HG02885 (cell line): ENCODE measurements around the gene MARVELD2.
"Not testable (repeated sequence)": the region's sequence is repeated elsewhere in the genome, so short reads cannot be mapped to it uniquely, and the experiment has no call there.

Experiments used
- ATAC-seq: cut with Tn5 transposase; IDR thresholded peaks from one replicate; pipeline ENCODE4 v1.9.1; 2021; ENCODE audit warnings: mild to moderate bottlenecking; ENCODE audit not compliant: unreplicated experiment, poor library complexity

Gene MARVELD2

DNA sequence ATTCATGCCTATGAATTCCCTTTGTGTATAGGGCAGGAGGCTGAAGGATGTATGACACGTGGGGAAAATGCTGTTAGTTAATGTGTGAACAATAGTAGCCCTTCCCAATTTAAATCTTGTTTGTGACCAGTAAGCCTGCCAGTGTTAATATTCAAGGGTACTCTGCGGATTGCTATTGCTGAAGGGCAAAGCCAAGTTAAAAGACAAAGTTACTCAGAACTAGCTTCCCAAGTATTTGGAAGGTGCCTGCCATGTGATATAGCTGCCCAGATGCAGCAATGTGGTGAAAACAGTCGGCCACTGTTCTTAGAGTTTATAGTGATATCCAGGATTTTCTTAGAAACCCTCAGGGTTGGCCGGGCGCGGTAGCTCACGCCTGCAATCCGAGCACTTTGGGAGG lies 34.6 kb downstream of the MARVELD2 start:
- ATAC-seq = no peak

DNA sequence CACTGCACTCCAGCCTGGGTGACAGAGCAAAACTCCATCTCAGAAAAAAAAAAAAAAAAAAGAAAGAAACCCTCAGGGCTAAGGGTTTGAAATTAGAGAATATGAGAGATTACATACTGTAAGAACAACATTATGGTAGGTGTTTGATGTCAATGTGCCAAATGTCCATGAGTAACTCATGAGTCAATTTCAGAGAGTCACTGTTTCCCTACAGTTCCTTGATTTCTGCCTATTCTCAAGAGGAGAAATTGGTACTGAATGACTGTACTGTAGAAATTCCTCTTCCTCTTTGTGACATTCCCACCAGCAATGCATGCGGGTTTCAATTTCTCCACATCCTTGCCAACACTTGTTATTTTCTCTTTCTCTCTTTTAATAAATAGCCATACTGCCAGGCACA lies 35.2 kb downstream of the MARVELD2 start:
- no peak for ATAC-seq

DNA sequence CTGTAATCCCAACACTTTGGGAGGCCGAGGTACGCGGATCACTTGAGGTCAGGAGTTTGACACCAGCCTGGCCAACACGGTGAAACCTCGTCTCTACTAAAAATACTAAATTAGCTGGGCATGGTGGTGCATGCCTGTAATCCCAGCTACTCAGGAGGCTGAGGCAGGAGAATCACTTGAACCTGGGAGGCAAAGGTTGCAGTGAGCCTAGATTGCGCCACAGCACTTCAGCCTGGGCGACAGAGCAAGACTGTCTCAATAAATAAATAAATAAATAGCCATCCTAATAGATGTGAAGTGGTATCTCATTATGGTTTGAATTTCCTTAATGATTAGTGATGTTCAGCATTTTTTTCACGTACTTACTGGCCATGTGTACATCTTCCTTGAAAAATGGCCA lies 35.6 kb downstream of the MARVELD2 start:
- ATAC-seq = not testable (repeated sequence)

DNA sequence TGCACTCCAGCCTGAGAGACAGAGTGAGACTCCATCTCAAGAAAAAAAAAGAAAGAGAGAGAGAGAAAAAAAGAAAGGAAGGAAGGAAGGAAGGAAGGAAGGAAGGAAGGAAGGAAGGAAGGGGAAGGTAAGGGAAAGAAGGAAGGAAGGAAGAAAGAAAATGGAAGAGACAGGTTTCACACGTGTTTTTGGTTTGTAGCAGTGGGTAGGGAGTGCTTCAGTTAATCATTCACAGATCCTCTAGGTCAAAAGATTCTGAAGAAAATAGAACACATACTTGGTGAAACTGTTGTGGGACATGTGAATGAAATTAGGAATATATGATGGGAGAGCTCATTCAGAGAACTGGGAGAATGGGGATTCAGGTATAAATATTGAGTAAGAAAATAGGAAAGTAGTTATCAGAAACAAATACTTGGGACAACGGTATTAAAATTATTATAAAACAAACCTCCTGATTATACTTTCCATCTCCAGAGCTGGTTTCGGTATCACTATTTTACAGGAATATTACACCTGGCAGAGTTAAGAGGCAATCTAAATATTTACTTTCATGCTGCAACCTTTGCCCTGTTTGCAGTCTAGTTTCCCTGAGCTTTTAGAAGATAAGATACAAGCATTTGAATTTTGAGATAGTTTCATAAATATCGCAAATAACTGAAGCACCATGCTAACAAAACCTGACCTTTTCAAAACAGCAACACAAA lies 37.2 kb downstream of the MARVELD2 start:
- no peak for ATAC-seq

DNA sequence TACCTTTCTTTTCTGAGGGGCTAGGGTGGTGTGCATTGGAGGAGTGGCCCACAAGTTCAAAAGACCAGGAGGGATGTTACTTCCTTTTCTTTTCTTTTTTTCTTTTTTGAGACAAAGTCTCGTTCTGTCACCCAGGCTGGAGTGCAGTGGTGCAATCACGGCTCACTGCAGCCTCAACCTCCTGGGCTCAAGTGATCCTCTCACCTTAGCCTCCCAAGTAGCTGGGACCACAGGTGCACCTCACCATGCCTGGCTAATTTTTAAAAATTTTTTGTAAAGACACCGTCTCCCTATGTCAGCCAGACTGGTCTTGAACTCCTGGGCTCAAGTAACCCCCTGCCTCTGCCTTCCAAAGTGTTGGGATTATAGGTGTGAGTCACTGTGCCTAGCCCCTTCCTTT lies 38.6 kb downstream of the MARVELD2 start:
- ATAC-seq = not testable (repeated sequence)

DNA sequence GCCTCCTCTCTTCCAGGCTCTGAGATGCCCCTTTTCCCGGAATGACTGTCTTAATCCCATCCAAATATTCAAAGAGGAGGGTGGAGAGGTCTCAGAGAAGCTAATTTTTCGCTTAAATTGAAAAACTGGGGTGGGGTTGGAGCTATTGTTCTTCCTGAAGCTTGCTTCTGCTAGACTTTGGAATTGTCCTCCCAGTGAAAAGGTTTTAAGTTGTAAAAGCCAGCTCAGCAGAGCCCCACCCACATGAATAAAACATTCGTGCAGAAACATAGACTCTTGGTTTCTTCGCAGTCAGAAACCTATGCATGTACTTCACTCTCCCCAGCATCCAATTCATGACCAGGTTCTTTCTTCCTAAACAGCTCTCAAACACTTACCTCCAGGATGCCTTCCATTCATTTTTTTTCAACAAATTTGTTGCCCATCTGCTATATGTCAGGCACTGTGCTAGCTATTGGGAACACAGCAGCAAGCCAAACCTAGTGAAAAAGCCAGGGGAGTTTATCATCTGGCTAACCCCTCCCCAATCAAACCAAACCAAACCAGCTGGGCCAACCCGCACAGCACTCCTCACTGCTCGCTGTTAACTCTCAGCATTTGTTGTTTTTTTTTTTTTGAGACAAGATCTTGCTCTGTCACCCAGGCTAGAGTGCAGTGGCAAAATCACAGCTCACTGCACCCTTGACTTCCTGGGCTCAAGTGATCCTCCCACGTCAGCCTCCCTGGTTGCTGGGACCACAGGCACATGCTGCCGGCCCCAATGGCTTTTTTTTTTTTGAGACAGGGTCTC lies 39.7 kb downstream of the MARVELD2 start:
- no peak for ATAC-seq

DNA sequence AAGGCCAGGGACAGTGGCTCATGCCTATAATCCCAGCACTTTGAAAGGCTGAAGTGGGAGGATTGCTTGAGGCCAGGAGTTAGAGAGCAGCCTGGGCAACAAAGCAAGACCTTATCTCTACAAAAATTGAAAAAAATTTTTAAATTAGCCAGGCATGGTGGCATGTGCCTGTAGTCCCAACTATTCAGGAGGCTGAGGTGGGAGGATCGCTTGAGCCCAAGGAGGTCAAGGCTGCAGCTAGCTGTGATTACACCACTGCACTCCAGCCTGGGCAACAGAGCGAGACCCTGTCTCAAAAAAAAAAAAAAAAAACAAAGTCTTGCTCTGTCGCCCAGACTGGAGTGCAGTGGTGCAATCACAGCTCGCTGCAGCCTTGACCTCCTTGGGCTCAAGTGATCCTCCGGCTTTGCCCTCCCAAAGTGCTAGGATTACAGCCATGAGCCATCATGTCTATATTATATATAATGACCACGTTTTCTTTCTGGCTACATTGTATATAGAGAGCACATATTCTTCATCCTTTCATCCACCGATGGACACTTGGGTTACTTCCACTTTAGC lies 40.6 kb downstream of the MARVELD2 start:
- ATAC-seq = not testable (repeated sequence)

DNA sequence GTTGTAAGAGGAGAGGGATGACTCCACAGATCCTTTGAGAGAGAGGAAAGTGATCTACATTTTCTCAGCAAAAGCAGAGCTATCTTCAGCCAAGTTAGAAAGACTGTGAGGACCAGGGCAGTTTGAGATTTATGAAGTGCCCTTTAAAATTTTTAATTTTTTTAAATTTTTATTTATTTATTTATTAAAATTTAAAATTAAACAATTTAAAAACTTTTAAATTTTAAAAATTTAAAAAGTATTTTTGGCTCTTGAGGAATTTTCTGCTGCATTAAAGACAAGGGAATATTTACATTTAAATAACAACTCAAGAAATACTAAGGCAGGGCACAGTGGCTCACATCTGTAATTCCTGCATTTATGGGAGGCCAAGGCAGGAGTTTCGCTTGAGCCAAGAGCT lies 47.3 kb downstream of the MARVELD2 start:
- ATAC-seq = no peak

DNA sequence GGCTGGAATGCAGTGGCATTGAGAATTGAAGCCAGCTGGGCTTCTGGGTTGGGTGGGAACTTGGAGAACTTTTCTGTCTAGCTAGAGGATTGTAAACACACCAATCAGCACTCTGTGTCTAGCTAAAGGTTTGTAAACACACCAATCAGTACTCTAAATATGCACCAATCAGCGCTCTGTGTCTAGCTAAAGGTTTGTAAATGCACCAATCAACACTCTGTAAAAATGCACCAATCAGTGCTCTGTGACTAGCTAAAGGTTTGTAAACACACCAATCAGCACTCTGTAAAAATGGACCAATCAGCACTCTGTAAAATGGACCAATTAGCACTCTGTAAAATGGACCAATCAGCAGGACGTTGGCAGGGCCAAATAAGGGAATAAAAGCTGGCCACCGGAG lies 51.5 kb downstream of the MARVELD2 start:
- ATAC-seq = not testable (repeated sequence)

DNA sequence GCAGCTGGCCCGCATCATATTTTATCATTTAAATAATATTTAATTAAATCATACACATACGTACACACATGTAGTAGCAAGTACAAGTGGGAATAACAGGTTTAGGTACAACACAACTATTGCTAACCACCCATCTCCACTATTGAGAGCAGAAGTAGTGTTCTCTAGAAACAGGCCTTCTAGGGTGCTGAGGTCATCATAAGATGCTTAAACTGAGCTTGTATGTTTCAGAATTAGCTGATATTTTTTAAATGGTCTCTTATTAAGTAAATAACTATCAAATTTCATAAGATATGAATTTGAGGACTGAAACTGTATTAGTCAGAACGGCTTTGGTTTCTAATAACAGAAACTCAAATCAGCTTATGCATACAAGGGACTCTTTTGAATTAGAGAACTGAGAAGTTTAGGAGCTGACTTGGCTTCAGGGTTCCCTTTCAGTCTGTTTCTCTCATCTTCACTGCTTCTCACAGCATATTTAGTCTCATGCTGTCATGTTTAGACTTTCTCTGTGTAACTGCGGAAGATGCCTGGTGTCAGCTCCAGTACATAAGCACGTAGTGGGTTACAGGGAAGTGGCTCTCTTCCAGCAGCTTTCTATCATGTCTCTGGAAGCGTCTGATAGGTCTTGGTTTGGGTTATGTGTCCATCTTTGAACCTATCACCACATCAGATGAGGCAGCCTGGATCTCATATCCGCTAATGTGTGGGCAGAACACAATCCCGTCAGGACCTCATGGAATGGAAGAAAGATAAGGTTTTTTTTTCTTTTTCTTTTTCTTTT lies 52.7 kb downstream of the MARVELD2 start:
- ATAC-seq = peak; percentile 97

DNA sequence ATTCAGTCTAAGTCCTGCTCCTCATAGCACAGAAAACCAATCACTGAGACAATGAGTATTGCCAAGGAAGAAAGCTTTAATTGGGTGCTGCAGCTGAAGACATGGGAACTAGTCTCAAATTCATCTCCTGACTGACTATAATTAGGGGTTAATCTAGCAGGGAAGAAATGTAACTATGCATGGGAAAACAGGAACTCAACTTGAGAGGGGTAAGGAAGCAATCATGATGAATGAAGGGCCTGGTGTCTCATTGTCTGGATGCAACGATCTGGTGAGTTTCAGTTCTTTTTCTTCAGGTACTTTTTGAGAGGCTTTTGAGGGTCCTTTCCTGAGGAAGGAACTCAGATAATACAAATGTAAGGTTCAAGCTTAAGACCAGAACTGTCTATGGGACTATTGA lies 53.7 kb downstream of the MARVELD2 start:
- ATAC-seq = no peak

DNA sequence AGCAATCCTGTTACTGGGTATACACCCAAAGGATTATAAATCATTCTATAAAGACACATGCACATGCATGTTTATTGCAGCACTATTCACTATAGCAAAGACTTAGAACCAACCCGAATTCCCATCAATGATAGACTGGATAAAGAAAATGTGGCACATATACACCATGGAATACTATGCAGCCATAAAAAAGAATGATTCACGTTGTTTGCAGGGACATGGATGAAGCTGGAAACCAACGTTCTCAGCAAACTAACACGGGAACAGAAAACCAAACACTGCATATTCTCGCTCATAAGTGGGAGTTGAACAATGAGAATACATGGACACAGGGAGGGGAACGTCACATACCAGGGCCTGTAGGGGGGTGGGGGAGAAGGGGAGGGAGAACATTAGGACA lies 56.6 kb downstream of the MARVELD2 start:
- not testable (repeated sequence) for ATAC-seq

DNA sequence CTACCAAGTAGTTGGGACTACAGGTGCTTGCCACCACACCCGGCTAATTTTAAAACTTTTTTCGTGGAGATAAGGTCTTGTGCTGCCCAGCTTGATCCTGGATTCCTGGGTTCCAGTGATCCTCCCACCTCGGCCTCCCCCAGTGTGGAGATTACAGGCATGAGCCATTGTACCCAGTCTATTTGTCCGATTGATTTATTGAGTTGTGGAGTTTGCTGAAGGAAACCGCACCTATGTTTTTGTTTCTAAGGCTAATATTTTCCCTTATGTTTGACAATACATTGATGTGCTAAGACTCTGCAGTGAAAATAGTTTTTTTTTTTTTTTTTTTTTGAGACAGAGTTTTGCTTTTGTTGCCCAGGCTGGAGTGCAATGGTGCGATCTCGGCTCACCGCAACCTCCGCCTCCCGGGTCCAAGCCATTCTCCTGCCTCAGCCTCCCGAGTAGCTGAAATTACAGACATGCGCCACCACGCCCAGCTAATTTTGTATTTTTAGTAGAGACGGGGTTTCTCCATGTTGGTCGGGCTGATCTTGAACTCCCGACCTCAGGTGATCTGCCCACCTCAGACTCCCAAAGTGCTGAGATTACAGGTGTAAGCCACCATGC lies 57.7 kb downstream of the MARVELD2 start:
- not testable (repeated sequence) for ATAC-seq

DNA sequence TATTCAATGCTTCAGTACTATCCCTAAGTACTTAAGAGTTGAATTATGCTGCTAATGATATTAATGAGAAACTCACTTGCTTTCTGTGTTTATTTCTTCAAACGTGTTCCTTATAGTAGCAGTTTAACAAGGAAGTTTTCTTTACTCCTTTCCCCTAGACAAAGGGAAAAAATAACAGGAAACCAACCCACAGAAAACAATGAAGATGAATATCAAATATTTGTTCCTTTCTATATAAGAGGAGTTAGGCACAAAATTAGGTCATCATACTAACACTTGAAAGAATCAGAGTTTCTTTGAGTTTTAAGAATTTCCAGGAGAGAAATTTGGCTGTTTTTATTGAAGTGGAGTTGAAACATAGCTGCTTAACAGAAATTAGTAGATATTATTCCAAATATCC lies 62.3 kb downstream of the MARVELD2 start:
- no peak for ATAC-seq

DNA sequence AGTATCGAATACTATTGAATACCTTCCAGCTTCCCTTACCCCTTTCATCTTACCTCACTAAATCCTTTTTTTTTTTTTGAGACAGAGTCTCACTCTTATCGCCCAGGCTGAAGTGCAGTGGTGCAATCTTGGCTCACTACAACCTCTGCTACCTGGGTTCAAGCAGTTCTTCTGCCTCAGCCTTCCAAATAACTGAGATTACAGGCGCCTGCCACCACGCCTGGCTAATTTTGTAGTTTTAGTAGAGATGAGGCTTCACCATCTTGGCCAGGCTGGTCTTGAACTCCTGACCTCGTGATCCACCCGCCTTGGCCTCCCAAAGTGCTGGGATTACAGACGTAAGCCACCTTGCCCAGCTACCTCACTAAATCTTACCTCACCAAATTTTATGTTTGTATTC lies 63.4 kb downstream of the MARVELD2 start:
- ATAC-seq = not testable (repeated sequence)

DNA sequence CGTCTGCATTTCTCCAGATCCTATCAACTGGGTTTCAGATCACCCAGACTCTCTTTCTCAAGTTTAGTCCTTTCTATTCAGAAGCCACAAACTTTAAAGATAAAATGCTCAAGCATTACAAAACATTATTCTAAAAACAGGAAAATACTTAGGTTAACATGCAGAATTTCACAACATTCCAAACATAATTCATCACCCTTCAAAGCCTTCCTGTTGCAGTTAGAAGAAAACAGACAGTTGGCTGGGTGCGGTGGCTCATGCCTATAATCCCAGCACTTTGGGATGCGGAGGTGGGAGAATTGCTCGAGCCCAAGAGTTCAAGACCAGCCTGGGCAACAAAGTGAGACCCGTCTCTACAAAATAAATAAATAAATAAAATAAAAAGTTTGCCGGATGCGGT lies 70.0 kb downstream of the MARVELD2 start:
- no peak for ATAC-seq

DNA sequence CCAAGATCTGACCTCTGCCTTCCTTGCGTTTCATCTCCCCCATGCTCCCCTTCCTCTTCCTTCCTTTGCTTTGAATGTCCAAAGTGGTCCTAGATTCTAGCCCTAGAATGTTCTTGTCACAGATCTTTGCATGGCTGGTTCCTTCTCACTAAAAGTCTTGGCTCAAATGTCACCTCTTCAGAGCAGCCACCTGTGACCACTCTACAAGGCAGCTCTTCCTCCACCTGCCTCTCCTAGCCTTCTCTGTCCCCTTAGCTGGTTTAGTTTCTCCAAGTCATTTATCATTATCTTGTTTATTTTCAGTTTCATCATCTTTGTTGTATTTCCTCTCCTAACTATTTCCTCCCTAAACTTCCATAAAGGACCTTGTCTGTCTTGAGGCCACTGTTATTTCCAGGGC lies 70.6 kb downstream of the MARVELD2 start:
- no peak for ATAC-seq

DNA sequence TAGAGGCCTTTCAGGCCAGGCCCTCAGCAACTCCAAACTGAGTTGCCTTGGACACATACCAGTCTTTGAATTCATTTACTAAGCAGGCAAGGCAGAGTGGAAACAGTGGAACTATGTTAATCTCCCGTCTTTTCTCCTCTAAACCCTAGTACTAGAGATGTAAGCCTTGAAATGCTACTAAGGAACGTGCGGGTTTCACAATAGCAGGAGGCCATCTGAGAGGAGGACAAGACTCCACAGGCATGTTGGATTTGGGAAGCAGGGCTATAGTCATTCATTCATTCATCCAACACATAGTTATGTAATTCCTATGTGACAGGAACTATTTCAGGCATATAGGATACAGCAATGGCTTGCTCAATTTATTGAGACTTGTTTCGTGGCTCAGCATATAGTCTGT lies 74.3 kb downstream of the MARVELD2 start:
- ATAC-seq = no peak

DNA sequence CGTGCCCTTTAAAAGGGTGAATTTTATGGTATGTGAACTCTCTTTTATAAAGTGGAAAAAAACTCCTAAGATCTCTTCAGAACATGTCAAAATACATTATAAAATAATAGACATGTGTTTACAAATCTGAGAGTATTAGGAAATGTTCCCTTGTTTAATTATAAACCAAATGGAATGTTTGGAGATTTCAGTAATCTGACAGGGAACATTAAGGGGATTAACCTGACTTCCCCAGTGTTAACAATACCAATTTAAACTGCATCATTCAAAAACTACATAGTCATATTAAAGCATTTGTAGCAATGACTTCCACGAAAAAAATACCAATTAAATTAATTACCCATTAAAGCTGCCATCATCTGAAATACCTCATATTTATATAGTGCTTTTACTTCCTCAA lies 76.1 kb downstream of the MARVELD2 start:
- no peak for ATAC-seq

DNA sequence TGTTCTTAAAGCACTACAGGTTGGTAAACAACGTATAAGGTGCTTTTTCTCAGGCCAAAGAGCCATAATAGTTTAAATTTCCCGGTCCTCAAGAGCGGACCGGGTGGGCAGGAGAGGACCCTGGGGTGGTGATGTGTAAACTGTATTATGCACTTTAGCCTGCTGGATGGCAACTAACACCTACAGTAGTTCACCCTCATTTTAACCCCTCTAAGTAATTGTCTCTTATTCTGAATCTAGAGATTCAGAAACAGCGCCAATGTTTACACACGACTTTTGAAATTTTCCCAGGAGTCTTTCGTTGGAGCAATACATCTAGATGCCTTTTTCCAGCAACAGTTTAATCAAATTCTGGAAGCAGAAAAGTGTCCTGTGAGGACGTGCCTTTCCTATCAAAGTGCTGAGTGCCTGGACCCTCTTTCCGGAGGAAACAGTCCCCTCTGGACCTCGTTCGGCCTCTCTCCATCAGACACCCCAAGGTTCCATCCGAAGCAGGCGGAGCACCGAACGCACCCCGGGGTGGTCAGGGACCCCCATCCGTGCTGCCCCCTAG lies 77.0 kb downstream of the MARVELD2 start:
- no peak for ATAC-seq
